Epithelial cell of proximal tubule (primary cell): Measurements from ENCODE around the gene PHRF1. TPM values are rescaled to one million over a fixed set of nuclear protein-coding genes. Genes with fewer than 3 reads are reported as not detected.

Experiments used
- DNase-seq: peaks from one replicate; pipeline ENCODE4 v3.0.0-alpha.2; 2011; ENCODE audit warnings: low read depth
- H3K4me3 ChIP-seq: 2 replicates; pipeline ENCODE4 v1.5.1; 2011; ENCODE audit warnings: low read depth, mild to moderate bottlenecking, low read length
- total RNA-seq: library from RNA; depleted of rRNA; stranded (reverse); fragments of >200 nt; gene quantifications from 2 replicates; pipeline ENCODE4 v1.2.3, GENCODE V29; 2015
- TF ChIP-seq, protein P1 (sequence below): conservative IDR thresholded peaks from 2 replicates; pipeline ENCODE4 v1.5.1; 2012; ENCODE audit warnings: low read depth, mild to moderate bottlenecking, low read length

Gene PHRF1
- total RNA-seq, 1 donor from 2014 or later, result 24.2 TPM

DNA sequence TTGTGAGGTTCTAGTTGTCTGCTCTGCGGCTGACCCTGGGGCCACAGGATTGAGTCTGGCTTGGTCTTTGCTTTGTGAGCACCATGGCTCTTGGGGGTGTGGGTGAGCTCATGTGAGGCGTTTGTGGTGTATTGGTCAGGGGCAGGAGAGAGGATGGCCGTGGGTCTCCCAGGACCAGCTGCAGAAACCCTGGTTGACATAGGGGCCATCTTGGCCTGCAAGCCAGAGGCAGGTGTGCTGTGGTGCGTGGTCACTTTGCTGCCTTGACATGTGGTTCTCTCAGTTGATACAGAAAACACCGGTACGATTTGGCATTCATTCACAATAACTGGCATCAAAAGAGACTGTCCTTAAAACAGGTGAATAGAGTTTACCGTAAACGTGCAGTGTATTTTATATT lies 11.3 kb downstream of the PHRF1 start:
- no peak overlapping the region for H3K4me3 ChIP-seq
- TF ChIP-seq, protein P1, sequence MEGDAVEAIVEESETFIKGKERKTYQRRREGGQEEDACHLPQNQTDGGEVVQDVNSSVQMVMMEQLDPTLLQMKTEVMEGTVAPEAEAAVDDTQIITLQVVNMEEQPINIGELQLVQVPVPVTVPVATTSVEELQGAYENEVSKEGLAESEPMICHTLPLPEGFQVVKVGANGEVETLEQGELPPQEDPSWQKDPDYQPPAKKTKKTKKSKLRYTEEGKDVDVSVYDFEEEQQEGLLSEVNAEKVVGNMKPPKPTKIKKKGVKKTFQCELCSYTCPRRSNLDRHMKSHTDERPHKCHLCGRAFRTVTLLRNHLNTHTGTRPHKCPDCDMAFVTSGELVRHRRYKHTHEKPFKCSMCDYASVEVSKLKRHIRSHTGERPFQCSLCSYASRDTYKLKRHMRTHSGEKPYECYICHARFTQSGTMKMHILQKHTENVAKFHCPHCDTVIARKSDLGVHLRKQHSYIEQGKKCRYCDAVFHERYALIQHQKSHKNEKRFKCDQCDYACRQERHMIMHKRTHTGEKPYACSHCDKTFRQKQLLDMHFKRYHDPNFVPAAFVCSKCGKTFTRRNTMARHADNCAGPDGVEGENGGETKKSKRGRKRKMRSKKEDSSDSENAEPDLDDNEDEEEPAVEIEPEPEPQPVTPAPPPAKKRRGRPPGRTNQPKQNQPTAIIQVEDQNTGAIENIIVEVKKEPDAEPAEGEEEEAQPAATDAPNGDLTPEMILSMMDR, result no peak
- DNase-seq, result no peak

DNA sequence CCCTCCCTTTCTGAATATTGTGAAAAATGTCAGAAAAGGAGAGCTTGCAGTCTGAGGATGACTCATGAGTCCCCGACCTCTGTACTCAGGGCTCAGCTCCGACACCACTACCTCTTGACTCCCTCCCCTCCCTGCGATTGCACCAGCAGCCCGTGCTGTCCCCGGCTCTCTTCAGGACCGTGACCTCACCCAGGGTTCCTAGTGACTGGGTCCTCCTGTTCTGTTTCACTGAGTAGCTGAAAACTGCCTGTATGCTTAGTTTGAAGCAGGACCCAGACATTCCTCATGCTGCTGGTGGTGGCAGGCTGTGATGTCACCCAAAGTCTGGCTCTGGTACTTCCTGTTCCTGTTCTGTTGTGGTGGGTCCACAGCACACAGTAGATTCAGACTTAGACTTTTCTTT lies 11.7 kb downstream of the PHRF1 start:
- TF ChIP-seq, protein P1, result no peak
- no peak overlapping the region for H3K4me3 ChIP-seq
- DNase-seq, result peak; percentile 68

DNA sequence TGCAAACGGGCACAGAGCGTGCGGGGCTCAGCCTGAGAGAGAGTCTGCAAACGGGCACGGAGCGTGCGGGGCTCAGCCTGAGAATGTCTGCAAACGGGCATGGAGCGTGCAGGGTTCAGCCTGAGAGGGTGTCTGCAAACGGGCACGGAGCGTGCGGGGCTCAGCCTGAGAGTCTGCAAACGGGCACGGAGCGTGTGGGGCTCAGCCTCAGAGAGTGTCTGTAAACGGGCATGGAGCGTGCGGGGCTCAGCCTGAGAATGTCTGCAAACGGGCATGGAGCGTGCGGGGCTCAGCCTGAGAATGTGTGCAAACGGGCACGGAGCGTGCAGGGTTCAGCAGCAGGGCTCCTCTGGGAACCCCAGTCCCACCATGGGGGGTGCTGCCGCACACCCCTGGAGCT lies 13.5 kb downstream of the PHRF1 start:
- no peak for DNase-seq

DNA sequence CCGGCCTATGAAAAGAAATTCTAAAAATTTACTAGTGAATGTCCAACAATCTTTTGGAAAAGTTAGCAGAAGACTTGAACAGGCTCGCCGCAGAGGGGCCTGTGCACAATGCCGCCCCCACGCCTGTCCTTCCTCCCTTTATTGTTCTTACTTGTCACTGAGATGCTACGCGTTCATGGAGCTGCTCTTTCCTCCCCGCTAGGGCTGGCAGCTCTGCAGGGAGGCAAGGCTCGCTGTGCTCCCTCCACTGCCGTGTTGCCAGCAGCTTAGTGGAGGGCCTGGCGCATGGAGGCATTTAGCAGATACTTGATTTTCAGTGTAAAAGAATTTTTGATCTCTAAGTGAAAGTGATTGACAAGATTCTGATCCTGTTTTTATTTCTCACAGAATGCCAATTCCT lies 14.7 kb downstream of the PHRF1 start:
- TF ChIP-seq, protein P1, result no peak
- no peak for DNase-seq
- no peak overlapping the region for H3K4me3 ChIP-seq

More for the DNA sequence above, 13.5 kb downstream of the PHRF1 start:
- TF ChIP-seq, protein P1, result no peak
- no peak overlapping the region for H3K4me3 ChIP-seq

DNA sequence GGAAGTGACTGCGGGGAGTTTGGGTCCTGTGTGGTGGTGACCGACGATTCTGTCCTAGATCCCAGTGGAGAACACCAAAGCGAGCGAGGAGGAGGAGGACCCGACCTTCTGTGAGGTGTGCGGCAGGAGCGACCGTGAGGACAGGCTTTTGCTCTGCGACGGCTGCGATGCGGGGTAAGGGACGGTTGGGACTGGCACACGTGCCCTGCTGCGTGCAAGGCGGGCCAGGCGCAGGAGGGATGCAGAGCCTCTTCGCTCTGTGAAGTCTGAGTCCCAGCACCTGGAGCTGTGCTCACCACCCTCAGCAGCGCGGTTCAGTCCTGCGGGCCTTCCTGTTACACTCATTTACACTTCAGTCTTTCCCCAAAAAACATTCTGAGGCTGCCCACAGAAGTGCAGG lies 16.2 kb downstream of the PHRF1 start:
- TF ChIP-seq, protein P1, result no peak
- no peak overlapping the region for H3K4me3 ChIP-seq
- DNase-seq, result no peak

DNA sequence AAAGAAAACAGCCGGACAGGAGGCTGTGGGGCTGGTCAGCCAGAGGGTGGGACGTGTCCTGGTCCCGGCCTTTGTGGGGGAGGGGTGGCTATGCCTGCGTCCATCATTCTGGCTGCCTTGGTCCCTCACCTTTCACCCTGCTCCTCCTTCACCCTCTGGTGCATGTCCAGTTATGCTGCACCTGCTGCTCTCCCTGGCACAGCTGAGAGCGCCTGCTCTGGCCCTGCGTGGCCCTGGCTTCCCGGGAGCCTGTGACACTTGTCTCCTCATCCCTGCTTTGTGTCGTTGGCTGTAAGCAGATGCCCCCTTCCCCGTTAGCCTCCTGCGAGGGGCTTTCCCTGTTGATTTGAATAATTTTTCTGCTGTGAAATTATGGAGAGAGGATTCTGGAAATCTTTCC lies 16.6 kb downstream of the PHRF1 start:
- H3K4me3 ChIP-seq, result no peak overlapping the region
- TF ChIP-seq, protein P1, result no peak
- DNase-seq, result no peak

DNA sequence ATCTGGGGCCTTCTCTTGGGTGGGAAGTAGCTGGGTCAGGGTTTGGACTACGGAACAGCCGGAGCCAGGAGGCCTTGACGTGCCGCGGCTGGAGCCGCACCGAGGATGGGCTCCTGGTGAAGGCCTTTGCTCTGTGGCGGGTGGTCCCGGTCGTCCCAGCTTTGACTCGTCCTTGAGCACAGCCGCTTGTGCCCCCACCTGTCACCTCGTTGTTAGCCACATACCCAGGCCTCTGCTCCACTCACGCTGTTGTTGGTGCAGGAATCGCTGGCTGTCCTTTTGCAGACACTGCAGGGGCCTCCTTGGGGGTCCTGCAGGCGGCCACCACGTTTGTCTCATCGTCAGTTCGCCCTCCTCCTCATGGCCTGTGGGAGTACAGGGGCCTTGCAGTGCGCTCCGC lies 17.1 kb downstream of the PHRF1 start:
- DNase-seq, result no peak
- H3K4me3 ChIP-seq, result no peak overlapping the region
- TF ChIP-seq, protein P1, result no peak
